GM23338 (cell line): ENCODE results near the gene TRIB2. TPM values are rescaled to one million over a fixed set of nuclear protein-coding genes. Genes with fewer than 3 reads are reported as not detected.

Experiments used
- ATAC-seq: fragments of 200-7000 bp; cut with Tn5 transposase; 3 replicates; pipeline ENCODE4 v1.9.1; 2020
- DNase-seq: peaks from one replicate; pipeline ENCODE4 v3.0.0-alpha.2; 2015; ENCODE audit warnings: low spot score
- H2AFZ ChIP-seq: fragments of 200-600 bp; sonication (generic); 2 replicates; pipeline ENCODE4 v1.8.0; 2016; ENCODE audit warnings: antibody characterized with exemption, mild to moderate bottlenecking, moderate library complexity
- H3F3A ChIP-seq: fragments of 200-600 bp; sonication (generic); replicated peaks from 2 replicates; pipeline ENCODE4 v1.8.0; 2017; ENCODE audit warnings: antibody characterized with exemption, mixed run types, low read depth
- H3K27ac ChIP-seq: fragments of 200-600 bp; sonication (generic); 2 replicates; pipeline ENCODE4 v1.6.1; 2016; ENCODE audit warnings: low read depth
- H3K27me3 ChIP-seq: fragments of 200-600 bp; sonication (generic); 2 replicates; pipeline ENCODE4 v1.8.0; 2016; ENCODE audit warnings: mild to moderate bottlenecking, mixed run types, moderate library complexity; ENCODE audit not compliant: insufficient read depth
- H3K36me3 ChIP-seq: fragments of 200-600 bp; sonication (generic); 2 replicates; pipeline ENCODE4 v1.8.0; 2016; ENCODE audit warnings: mild to moderate bottlenecking; ENCODE audit not compliant: insufficient read depth
- H3K4me1 ChIP-seq: fragments of 200-600 bp; sonication (generic); 2 replicates; pipeline ENCODE4 v1.8.0; 2016; ENCODE audit warnings: mild to moderate bottlenecking, moderate library complexity; ENCODE audit not compliant: insufficient read depth
- H3K4me2 ChIP-seq: fragments of 200-600 bp; sonication (generic); 2 replicates; pipeline ENCODE4 v1.7.1; 2017; ENCODE audit warnings: mixed run types
- H3K4me3 ChIP-seq: fragments of 200-600 bp; sonication (generic); 2 replicates; pipeline ENCODE4 v1.6.1; 2016; ENCODE audit warnings: mixed run types
- H3K79me2 ChIP-seq: fragments of 200-600 bp; sonication (generic); replicated peaks from 2 replicates; pipeline ENCODE4 v1.8.0; 2017; ENCODE audit warnings: mild to moderate bottlenecking; ENCODE audit not compliant: insufficient read depth
- H3K9me2 ChIP-seq: fragments of 200-600 bp; sonication (generic); 2 replicates; pipeline ENCODE4 v1.8.0; 2017; ENCODE audit not compliant: insufficient read depth
- H4K20me1 ChIP-seq: fragments of 200-600 bp; sonication (generic); replicated peaks from 2 replicates; pipeline ENCODE4 v1.8.0; 2017; ENCODE audit warnings: mild to moderate bottlenecking; ENCODE audit not compliant: insufficient read depth
- H3K27ac Mint-ChIP-seq: 2 replicates; pipeline ENCODE4 v1.8.0; 2020; ENCODE audit warnings: inconsistent platforms, mild to moderate bottlenecking, moderate library complexity, mixed read lengths
- H3K27me3 Mint-ChIP-seq: 3 replicates; pipeline ENCODE4 v1.8.0; 2022; ENCODE audit warnings: low read depth, mild to moderate bottlenecking, moderate library complexity, mixed read lengths, inconsistent platforms; ENCODE audit not compliant: insufficient read depth, poor library complexity
- H3K36me3 Mint-ChIP-seq: 3 replicates; pipeline ENCODE4 v1.8.0; 2021; ENCODE audit warnings: low read depth, mild to moderate bottlenecking, inconsistent platforms, moderate library complexity, mixed read lengths
- H3K4me1 Mint-ChIP-seq: 3 replicates; pipeline ENCODE4 v1.8.0; 2020; ENCODE audit warnings: mild to moderate bottlenecking, inconsistent platforms, mixed read lengths
- H3K4me3 Mint-ChIP-seq: 3 replicates; pipeline ENCODE4 v1.8.0; 2021; ENCODE audit warnings: moderate library complexity, mild to moderate bottlenecking, inconsistent platforms, mixed read lengths
- H3K9me3 Mint-ChIP-seq: 3 replicates; pipeline ENCODE4 v1.8.0; 2020; ENCODE audit warnings: moderate library complexity, mild to moderate bottlenecking, inconsistent platforms, mixed read lengths
- CREB1 ChIP-seq: fragments of 250-450 bp; sonication (Bioruptor Pico); IDR thresholded peaks from 2 replicates; pipeline ENCODE4 v1.5.0; 2020; ENCODE audit warnings: low read depth, mild to moderate bottlenecking, moderate library complexity
- EZH2phosphoT487 ChIP-seq: fragments of 200-600 bp; sonication (generic); IDR thresholded peaks from one replicate; pipeline ENCODE4 v1.8.1; 2018; ENCODE audit warnings: antibody characterized with exemption; ENCODE audit not compliant: unreplicated experiment
- JUNB ChIP-seq: IDR thresholded peaks from one replicate; pipeline ENCODE4 v1.6.1; 2016; ENCODE audit warnings: antibody characterized with exemption; ENCODE audit not compliant: unreplicated experiment
- NANOG ChIP-seq: IDR thresholded peaks from 2 replicates; pipeline ENCODE4 v1.6.1; 2016; ENCODE audit warnings: antibody characterized with exemption, borderline replicate concordance
- POLR2AphosphoS5 ChIP-seq: IDR thresholded peaks from 2 replicates; pipeline ENCODE4 v1.6.1; 2016; ENCODE audit warnings: antibody characterized with exemption, low read depth
- ZNF114 ChIP-seq: fragments of 250-450 bp; sonication (Bioruptor Pico); IDR thresholded peaks from 2 replicates; pipeline ENCODE4 v1.5.0; 2020; ENCODE audit warnings: mild to moderate bottlenecking, moderate library complexity
- ZNF331 ChIP-seq: fragments of 250-450 bp; sonication (Bioruptor Pico); IDR thresholded peaks from 2 replicates; pipeline ENCODE4 v1.5.0; 2020; ENCODE audit warnings: low read depth, mild to moderate bottlenecking, moderate library complexity
- polyA plus RNA-seq: library from polyadenylated mRNA; unstranded; fragments of >200 nt; fragmentation: Nextera tagmentation; extraction: Ambion mirVana; gene quantifications from 2 replicates; pipeline ENCODE4 v1.2.1, GENCODE V29; 2016
- total RNA-seq: library from RNA; depleted of rRNA; stranded (reverse); fragments of >200 nt; shearing (Covaris generic); gene quantifications from 2 replicates; pipeline ENCODE4 v1.2.3, GENCODE V29; 2014
- TF ChIP-seq, protein P1 (sequence below): IDR thresholded peaks from one replicate; pipeline ENCODE4 v1.6.1; 2018; ENCODE audit warnings: antibody characterized with exemption; ENCODE audit not compliant: unreplicated experiment
- TF ChIP-seq, protein P2 (sequence below): IDR thresholded peaks from 2 replicates; pipeline ENCODE4 v1.6.1; 2016; ENCODE audit warnings: antibody characterized with exemption
- TF ChIP-seq, protein P3 (sequence below): fragments of 250-450 bp; sonication (Bioruptor Pico); IDR thresholded peaks from 2 replicates; pipeline ENCODE4 v1.5.0; 2020; ENCODE audit warnings: mild to moderate bottlenecking, moderate library complexity

The TRIB2 gene
- total and polyA plus RNA-seq, 2 experiments from 2014 or later: 40.3 to 109 TPM

DNA sequence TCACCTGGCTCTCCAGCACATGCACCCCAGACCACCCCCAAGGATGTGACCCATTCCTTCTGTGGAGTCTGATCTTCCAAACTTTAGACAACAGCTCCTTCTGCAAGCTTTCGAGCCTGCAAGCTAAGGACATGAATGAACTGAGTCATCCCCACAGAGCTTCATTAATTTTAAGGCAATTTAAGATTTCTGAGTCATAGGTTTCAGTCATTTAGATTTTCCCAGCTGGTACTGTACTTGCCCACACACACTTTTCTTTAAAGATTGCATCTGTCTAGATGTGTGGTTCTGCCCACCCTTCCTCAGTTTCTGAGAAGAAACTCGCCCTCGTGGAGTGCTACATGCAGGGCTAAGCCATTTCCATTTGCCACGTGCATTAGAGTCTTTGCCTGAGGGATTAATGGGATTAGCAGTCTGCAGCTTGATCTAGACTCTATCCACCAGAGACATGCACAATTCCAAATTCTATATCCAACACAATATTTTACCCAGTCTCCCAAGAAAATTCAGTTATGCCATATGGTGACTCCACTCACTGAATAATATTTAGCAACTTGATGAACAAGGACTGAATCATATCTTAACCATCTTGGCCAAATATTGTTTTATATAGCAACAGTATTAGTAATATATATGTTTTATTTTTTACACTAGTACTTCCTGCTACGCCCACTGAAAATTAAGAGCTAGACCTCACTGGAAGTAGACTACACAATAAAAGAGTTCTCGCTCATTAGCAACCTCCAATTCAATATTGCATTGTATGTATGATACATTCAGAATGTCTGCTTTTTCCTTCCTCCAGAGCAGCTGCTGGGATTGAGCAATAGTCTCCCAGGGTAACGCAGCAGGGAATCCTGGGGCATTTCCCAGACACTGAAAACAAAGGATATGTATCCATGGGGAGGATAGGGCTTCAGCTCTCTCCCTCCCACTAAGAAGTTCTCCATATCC is 14.3 kb upstream of the TRIB2 start:
- H3K4me3 Mint-ChIP-seq: no peak overlapping the region
- ATAC-seq: peak; percentile 23; the same call in 1 of the 3 replicates
- Histone ChIP-seq H4K20me1 (no peaks in the 10 kb centered on the region), H3K4me1 (no peaks in the 10 kb centered on the region; the same call in 1 of the 2 replicates), H3K27me3 (no peaks in the 10 kb centered on the region), H3K4me3 (no peak overlapping the region), H3F3A (no peaks in the 10 kb centered on the region), H3K9me2 (no peaks in the 10 kb centered on the region), H3K27ac (no peak overlapping the region), H2AFZ (no peak overlapping the region), H3K79me2 (no peaks in the 10 kb centered on the region), H3K4me2 (no peak overlapping the region), H3K36me3 (no peaks in the 10 kb centered on the region)
- no peak overlapping the region for H3K27ac Mint-ChIP-seq
- no peaks in the 10 kb centered on the region for H3K27me3 Mint-ChIP-seq
- TF ChIP-seq ZNF114 (CRISPR knock-in tag): no peak
- TF ChIP-seq JUNB: no peak
- TF ChIP-seq POLR2AphosphoS5: no peak
- TF ChIP-seq, protein P1, sequence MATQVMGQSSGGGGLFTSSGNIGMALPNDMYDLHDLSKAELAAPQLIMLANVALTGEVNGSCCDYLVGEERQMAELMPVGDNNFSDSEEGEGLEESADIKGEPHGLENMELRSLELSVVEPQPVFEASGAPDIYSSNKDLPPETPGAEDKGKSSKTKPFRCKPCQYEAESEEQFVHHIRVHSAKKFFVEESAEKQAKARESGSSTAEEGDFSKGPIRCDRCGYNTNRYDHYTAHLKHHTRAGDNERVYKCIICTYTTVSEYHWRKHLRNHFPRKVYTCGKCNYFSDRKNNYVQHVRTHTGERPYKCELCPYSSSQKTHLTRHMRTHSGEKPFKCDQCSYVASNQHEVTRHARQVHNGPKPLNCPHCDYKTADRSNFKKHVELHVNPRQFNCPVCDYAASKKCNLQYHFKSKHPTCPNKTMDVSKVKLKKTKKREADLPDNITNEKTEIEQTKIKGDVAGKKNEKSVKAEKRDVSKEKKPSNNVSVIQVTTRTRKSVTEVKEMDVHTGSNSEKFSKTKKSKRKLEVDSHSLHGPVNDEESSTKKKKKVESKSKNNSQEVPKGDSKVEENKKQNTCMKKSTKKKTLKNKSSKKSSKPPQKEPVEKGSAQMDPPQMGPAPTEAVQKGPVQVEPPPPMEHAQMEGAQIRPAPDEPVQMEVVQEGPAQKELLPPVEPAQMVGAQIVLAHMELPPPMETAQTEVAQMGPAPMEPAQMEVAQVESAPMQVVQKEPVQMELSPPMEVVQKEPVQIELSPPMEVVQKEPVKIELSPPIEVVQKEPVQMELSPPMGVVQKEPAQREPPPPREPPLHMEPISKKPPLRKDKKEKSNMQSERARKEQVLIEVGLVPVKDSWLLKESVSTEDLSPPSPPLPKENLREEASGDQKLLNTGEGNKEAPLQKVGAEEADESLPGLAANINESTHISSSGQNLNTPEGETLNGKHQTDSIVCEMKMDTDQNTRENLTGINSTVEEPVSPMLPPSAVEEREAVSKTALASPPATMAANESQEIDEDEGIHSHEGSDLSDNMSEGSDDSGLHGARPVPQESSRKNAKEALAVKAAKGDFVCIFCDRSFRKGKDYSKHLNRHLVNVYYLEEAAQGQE: no peak
- TF ChIP-seq ZNF331 (CRISPR knock-in tag): no peak
- TF ChIP-seq NANOG: no peak
- TF ChIP-seq EZH2phosphoT487: no peak
- H3K4me1 Mint-ChIP-seq: peaks cover 15% of the 10 kb centered on the region
- peaks cover 3% of the 10 kb centered on the region; the same call in 1 of the 3 replicates for H3K36me3 Mint-ChIP-seq
- peaks cover 4% of the 10 kb centered on the region; the same call in 2 of the 3 replicates for H3K9me3 Mint-ChIP-seq
- DNase-seq: no peak

DNA sequence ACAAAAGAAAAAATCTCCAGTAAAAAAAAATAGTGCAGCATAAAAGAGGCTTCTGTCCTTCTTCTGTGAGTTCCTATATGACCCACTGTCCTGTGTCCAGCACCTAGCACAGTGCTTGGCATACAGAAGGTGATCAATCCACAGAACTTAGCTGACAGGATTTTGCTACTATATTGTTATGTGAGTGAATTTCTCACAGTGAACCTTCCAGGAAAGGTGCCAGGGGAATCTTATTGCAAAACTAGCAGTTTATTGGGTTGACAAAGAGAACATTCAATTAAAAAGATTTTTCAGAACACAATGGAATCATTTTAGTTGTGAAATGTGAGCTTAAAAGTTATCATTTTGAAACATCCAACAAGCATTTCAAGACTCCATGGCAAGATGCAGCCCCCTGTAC is 12.4 kb upstream of the TRIB2 start:
- no peak overlapping the region for H3K4me2 ChIP-seq
- H3K4me3 ChIP-seq: no peak overlapping the region
- H3K79me2 ChIP-seq: no peaks in the 10 kb centered on the region
- peaks cover 15% of the 10 kb centered on the region for H3K4me1 Mint-ChIP-seq
- no peaks in the 10 kb centered on the region; the same call in 1 of the 2 replicates for H3K4me1 ChIP-seq
- H3K27me3 Mint-ChIP-seq: no peaks in the 10 kb centered on the region
- no peak overlapping the region for H3K27ac Mint-ChIP-seq
- no peaks in the 10 kb centered on the region for H3K36me3 ChIP-seq
- no peaks in the 10 kb centered on the region for H3K9me2 ChIP-seq
- H3K27ac ChIP-seq: no peak overlapping the region
- DNase-seq (no peak), ATAC-seq (no peak)
- H3K27me3 ChIP-seq: no peaks in the 10 kb centered on the region
- no peak overlapping the region for H3K4me3 Mint-ChIP-seq
- H3F3A ChIP-seq: no peaks in the 10 kb centered on the region
- H2AFZ ChIP-seq: no peak overlapping the region
- peaks cover 3% of the 10 kb centered on the region; the same call in 1 of the 3 replicates for H3K36me3 Mint-ChIP-seq
- no peaks in the 10 kb centered on the region for H4K20me1 ChIP-seq
- H3K9me3 Mint-ChIP-seq: peaks cover 4% of the 10 kb centered on the region; the same call in 2 of the 3 replicates
- TF ChIP-seq, protein P2, sequence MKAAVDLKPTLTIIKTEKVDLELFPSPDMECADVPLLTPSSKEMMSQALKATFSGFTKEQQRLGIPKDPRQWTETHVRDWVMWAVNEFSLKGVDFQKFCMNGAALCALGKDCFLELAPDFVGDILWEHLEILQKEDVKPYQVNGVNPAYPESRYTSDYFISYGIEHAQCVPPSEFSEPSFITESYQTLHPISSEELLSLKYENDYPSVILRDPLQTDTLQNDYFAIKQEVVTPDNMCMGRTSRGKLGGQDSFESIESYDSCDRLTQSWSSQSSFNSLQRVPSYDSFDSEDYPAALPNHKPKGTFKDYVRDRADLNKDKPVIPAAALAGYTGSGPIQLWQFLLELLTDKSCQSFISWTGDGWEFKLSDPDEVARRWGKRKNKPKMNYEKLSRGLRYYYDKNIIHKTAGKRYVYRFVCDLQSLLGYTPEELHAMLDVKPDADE: no peak
- TF ChIP-seq CREB1: no peak
- TF ChIP-seq, protein P3, sequence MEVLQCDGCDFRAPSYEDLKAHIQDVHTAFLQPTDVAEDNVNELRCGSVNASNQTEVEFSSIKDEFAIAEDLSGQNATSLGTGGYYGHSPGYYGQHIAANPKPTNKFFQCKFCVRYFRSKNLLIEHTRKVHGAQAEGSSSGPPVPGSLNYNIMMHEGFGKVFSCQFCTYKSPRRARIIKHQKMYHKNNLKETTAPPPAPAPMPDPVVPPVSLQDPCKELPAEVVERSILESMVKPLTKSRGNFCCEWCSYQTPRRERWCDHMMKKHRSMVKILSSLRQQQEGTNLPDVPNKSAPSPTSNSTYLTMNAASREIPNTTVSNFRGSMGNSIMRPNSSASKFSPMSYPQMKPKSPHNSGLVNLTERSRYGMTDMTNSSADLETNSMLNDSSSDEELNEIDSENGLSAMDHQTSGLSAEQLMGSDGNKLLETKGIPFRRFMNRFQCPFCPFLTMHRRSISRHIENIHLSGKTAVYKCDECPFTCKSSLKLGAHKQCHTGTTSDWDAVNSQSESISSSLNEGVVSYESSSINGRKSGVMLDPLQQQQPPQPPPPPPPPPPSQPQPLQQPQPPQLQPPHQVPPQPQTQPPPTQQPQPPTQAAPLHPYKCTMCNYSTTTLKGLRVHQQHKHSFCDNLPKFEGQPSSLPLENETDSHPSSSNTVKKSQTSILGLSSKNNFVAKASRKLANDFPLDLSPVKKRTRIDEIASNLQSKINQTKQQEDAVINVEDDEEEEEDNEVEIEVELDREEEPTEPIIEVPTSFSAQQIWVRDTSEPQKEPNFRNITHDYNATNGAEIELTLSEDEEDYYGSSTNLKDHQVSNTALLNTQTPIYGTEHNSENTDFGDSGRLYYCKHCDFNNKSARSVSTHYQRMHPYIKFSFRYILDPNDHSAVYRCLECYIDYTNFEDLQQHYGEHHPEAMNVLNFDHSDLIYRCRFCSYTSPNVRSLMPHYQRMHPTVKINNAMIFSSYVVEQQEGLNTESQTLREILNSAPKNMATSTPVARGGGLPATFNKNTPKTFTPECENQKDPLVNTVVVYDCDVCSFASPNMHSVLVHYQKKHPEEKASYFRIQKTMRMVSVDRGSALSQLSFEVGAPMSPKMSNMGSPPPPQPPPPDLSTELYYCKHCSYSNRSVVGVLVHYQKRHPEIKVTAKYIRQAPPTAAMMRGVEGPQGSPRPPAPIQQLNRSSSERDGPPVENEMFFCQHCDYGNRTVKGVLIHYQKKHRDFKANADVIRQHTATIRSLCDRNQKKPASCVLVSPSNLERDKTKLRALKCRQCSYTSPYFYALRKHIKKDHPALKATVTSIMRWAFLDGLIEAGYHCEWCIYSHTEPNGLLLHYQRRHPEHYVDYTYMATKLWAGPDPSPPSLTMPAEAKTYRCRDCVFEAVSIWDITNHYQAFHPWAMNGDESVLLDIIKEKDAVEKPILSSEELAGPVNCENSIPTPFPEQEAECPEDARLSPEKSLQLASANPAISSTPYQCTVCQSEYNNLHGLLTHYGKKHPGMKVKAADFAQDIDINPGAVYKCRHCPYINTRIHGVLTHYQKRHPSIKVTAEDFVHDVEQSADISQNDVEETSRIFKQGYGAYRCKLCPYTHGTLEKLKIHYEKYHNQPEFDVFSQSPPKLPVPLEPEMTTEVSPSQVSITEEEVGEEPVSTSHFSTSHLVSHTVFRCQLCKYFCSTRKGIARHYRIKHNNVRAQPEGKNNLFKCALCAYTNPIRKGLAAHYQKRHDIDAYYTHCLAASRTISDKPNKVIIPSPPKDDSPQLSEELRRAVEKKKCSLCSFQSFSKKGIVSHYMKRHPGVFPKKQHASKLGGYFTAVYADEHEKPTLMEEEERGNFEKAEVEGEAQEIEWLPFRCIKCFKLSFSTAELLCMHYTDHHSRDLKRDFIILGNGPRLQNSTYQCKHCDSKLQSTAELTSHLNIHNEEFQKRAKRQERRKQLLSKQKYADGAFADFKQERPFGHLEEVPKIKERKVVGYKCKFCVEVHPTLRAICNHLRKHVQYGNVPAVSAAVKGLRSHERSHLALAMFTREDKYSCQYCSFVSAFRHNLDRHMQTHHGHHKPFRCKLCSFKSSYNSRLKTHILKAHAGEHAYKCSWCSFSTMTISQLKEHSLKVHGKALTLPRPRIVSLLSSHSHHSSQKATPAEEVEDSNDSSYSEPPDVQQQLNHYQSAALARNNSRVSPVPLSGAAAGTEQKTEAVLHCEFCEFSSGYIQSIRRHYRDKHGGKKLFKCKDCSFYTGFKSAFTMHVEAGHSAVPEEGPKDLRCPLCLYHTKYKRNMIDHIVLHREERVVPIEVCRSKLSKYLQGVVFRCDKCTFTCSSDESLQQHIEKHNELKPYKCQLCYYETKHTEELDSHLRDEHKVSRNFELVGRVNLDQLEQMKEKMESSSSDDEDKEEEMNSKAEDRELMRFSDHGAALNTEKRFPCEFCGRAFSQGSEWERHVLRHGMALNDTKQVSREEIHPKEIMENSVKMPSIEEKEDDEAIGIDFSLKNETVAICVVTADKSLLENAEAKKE (CRISPR knock-in tag): no peak
